RWPE1 (cell line): ENCODE data around the gene KRT84.
"Not testable (repeated sequence)": the region's sequence is repeated elsewhere in the genome, so short reads cannot be mapped to it uniquely, and the experiment has no call there.

ENCODE experiments used
- CTCF ChIA-PET: fragments of 350-600 bp; sonication (Branson Sonifier 250); formaldehyde crosslinking; extraction: SDS; loops from one replicate; lab custom pipeline; 2021; lab: Yijun Ruan, JAX
- POLR2A ChIA-PET: fragments of 400-600 bp; formaldehyde crosslinking; extraction: SDS; loops from one replicate; lab custom pipeline; 2020; ENCODE audit warnings: antibody characterized with exemption; ENCODE audit not compliant: low non-redundant PET; lab: Yijun Ruan, JAX
- DNase-seq: peaks from one replicate; pipeline ENCODE4 v3.0.0; 2012; ENCODE audit warnings: low spot score
- H3K27ac ChIP-seq: fragments of 450-650 bp; 2 replicates; pipeline ENCODE4 v1.5.1; 2017
- CTCF ChIP-seq: fragments of 450-650 bp; conservative IDR thresholded peaks from 2 replicates; pipeline ENCODE4 v1.5.1; 2017; ENCODE audit warnings: low read depth, mild to moderate bottlenecking

Gene KRT84

GRCh38 chr12:52350786-52351185, 34.7 kb downstream of the KRT84 start:
- DNase-seq = no peak
- H3K27ac ChIP-seq = no peak overlapping the region
- CTCF ChIA-PET = no interaction called here
- no peak for TF ChIP-seq CTCF
- POLR2A ChIA-PET = no interaction called here

- POLR2A ChIA-PET = no interaction called here
- no peak for DNase-seq
- no peak for TF ChIP-seq CTCF
- CTCF ChIA-PET = interaction anchor here (0.8 kb wide), 1 partner anchor 23 kb away, joined by 5 read pairs; no protein-coding TSS in a partner anchor
- H3K27ac ChIP-seq = no peak overlapping the region
These were observed 35.3 kb downstream of the KRT84 start for GRCh38 chr12:52350021-52350620.

DNA sequence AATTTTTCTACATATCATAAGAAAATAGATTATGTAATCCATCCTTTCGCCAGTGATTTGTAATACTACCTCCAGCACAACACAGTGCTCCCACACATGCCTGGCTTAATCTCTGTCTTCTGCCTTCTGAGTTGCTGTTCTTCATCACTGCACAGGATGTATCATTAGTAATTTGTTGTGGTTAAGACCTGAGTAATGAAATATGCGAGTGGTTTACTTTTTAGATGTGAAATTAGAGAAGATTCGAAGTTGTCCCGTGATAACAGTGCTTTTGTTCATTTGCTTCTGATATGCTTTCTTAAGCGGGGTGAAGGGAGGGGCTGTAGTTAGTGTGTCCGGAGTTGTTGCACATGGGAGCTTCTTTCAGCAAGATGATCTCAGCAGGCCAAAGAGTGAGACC, 36.3 kb downstream of the KRT84 start:
- peak; percentile 29 for DNase-seq
- CTCF ChIA-PET = interaction anchor here (0.8 kb wide), 1 partner anchor 22 kb away, joined by 5 read pairs; no protein-coding TSS in a partner anchor
- TF ChIP-seq CTCF = no peak

DNA sequence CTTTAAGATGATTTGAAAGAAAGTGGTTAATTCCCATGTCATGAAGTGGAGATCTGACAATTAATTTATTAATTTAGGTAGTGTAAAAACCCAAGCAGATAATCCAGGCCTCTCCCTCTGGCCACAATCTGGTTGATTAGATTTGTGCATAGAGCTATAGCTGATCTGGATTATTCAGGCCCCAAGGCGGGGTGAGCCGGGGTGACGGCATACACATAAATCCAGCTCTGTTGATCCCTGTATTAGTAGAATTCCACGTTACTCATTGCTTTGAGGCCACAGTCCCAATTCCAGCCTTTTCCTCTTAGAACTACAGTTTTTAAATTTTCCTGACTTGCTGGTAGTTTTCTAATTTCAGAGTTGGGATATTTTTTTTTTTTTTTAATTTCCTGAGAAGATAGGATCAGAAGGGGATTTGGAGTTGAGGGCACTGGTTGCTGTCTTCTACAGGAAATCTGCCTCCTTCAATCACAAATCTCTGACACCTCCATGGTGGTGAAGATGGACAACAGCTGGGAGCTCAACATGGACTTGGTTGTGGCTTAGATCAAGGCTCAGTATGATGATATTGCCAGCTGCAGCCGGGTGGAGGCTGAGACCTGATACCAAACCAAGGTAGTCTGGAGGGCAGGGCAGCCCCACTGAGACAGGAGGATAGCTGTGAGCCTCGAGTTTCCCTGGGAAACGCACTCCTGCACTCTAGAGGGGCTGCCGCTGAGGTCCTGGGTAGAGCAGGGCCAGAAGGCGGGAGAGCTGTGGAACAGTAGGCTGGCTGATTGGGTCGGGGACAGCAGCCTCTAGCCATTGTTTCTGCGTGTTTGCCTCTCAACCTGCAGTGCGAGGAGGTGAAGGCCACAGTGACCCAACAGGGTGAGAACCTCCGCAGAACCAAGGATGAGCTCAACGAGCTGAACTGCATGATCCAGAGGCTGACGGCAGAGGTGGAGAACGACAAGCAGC, 37.6 kb downstream of the KRT84 start:
- no peak for TF ChIP-seq CTCF
- H3K27ac ChIP-seq = no peak overlapping the region
- ChIA-PET POLR2A (no interaction called here), CTCF (interaction anchor here (0.5 to 0.6 kb wide), 3 partner anchors 20 to 324 kb away, joined by 3 read pairs; no protein-coding TSS in a partner anchor)
- no peak for DNase-seq

More for the DNA sequence above, 36.3 kb downstream of the KRT84 start:
- H3K27ac ChIP-seq = no peak overlapping the region
- POLR2A ChIA-PET = no interaction called here

DNA sequence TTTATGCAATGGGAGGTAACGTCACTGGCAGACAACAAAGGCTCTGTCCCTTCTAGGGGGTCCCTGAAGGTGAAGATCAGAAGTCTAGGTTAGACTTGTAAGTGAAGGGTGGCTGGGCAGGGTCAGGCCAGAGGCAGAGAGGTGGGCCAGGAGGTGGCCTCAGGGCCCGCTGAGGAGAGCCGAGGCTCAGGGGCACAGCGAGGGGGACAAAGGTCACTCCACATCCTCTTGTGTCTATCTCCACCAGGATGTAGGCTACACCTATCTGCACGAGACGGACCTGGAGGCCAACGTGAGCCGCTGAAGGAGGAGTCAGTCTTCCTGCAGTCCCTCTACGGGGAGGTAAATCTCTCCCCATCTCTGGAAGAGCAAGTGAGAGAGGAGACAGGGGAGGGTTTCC, 38.4 kb downstream of the KRT84 start:
- ChIA-PET CTCF (interaction anchor here (0.5 kb wide), 1 partner anchor 324 kb away, joined by 3 read pairs; no protein-coding TSS in a partner anchor), POLR2A (no interaction called here)
- DNase-seq = no peak
- H3K27ac ChIP-seq = no peak overlapping the region
- no peak for TF ChIP-seq CTCF

GRCh38 chr12:52346593-52346992, 38.9 kb downstream of the KRT84 start:
- CTCF ChIA-PET = interaction anchor here (0.9 kb wide), 1 partner anchor 67 kb away, joined by 3 read pairs; no protein-coding TSS in a partner anchor
- H3K27ac ChIP-seq = no peak overlapping the region
- POLR2A ChIA-PET = no interaction called here
- no peak for TF ChIP-seq CTCF
- DNase-seq = no peak

DNA sequence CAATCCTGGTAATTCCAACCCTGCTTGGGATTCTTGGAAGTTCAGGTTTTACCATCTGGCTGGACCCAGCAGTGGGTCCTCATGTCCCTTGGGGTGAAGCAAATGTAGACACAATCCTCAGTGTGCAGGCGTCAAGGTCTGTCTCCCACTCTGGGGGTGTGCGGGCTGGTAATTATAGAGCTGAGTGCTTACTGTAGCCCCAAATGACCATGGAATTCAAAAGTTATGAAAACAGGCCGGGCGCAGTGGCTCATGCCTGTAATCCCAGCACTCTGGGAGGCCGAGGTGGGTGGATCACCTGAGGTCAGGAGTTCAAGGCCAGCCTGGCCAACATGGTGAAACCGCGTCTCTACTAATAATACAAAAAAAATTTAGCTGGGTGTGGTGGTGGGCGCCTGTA, 40.4 kb downstream of the KRT84 start:
- H3K27ac ChIP-seq = peak overlapping the region; percentile 12; the same call in 1 of the 2 replicates
- DNase-seq, POLR2A ChIA-PET: not testable (repeated sequence)
- CTCF ChIA-PET = interaction anchor here (0.6 to 1.3 kb wide), 4 partner anchors 18 to 940 kb away, joined by 3 to 6 read pairs (median 4); no protein-coding TSS in a partner anchor
